CD14-positive monocyte (primary cell): ENCODE results near the gene WWC1. TPM values are rescaled to one million over a fixed set of nuclear protein-coding genes. Genes with fewer than 3 reads are reported as not detected.
A peak's percentile ranks its signal among the peaks of the same experiment; 100 is the strongest.

ENCODE experiments used
- DNase-seq, 3 donors: peaks; one replicate each; pipeline ENCODE4 v3.0.0-alpha.2; 2011 to 2022
- H2AFZ ChIP-seq: 2 replicates; pipeline ENCODE4 v1.6.0; 2012; ENCODE audit warnings: mild to moderate bottlenecking, low read depth, low read length, inconsistent platforms; ENCODE audit not compliant: insufficient read depth, poor library complexity, severe bottlenecking
- H3K27ac ChIP-seq, 2 donors: 1 replicate in 1 of 2; 2 replicates in 1 of 2; pipeline ENCODE4 v1.5.1; 2012 to 2013; ENCODE audit warnings: low read length in 2 of 2, control low read depth in 1 of 2, inconsistent platforms in 1 of 2, low read depth in 1 of 2, mild to moderate bottlenecking in 1 of 2
- H3K27me3 ChIP-seq, 2 donors: one replicate each; pipeline versions ENCODE4 v1.6.0 to v1.6.1; 2011 to 2013; ENCODE audit warnings: low read length in 2 of 2; ENCODE audit not compliant: control insufficient read depth in 2 of 2, insufficient read depth in 2 of 2
- H3K36me3 ChIP-seq, 2 donors: replicated peaks in 1 of 2; 1 replicate in 1 of 2; 2 replicates in 1 of 2; pipeline versions ENCODE4 v1.5.1 to v1.6.1; 2012 to 2013; ENCODE audit warnings: low read length in 2 of 2, control low read depth in 1 of 2, inconsistent platforms in 1 of 2, mild to moderate bottlenecking in 1 of 2; ENCODE audit not compliant: insufficient read depth in 2 of 2, control insufficient read depth in 1 of 2
- H3K4me1 ChIP-seq, 2 donors: 1 replicate in 1 of 2; 2 replicates in 1 of 2; pipeline versions ENCODE4 v1.5.1 to v1.6.1; 2012 to 2013; ENCODE audit warnings: low read length in 2 of 2, control low read depth in 1 of 2, inconsistent platforms in 1 of 2, mild to moderate bottlenecking in 1 of 2, moderate library complexity in 1 of 2; ENCODE audit not compliant: insufficient read depth in 2 of 2, control insufficient read depth in 1 of 2
- H3K4me2 ChIP-seq: replicated peaks from 2 replicates; pipeline ENCODE3; 2012; ENCODE audit warnings: low read length, moderate library complexity, mild to moderate bottlenecking; ENCODE audit not compliant: poor library complexity, severe bottlenecking; ENCODE audit errors: extremely low read depth
- H3K4me3 ChIP-seq, 3 experiments: fragments of 200-600 bp in 1 of 3; sonication (generic) in 1 of 3; replicated peaks in 1 of 3; 1 replicate in 2 of 3; 2 replicates in 1 of 3; pipeline ENCODE4 v1.5.1; 2011 to 2013; ENCODE audit warnings: low read length in 3 of 3, mild to moderate bottlenecking in 3 of 3, control low read depth in 2 of 3, low read depth in 2 of 3, inconsistent platforms in 1 of 3, moderate library complexity in 1 of 3
- H3K79me2 ChIP-seq: 2 replicates; pipeline ENCODE4 v1.6.0; 2012; ENCODE audit warnings: mild to moderate bottlenecking, control low read depth, inconsistent platforms, low read length, moderate library complexity; ENCODE audit not compliant: insufficient read depth
- H3K9ac ChIP-seq: 2 replicates; pipeline ENCODE4 v1.6.0; 2017; ENCODE audit warnings: low read length, mild to moderate bottlenecking; ENCODE audit not compliant: insufficient read depth, poor library complexity, severe bottlenecking
- H3K9me3 ChIP-seq, 2 donors: replicated peaks in 1 of 2; 1 replicate in 1 of 2; 2 replicates in 1 of 2; pipeline versions ENCODE4 v1.5.1 to v1.6.1; 2012 to 2013; ENCODE audit warnings: low read length in 2 of 2, control low read depth in 1 of 2; ENCODE audit not compliant: control insufficient read depth in 1 of 2, insufficient read depth in 1 of 2
- H4K20me1 ChIP-seq: 2 replicates; pipeline ENCODE4 v1.6.0; 2012; ENCODE audit warnings: mild to moderate bottlenecking, low read length, control low read depth, moderate library complexity; ENCODE audit not compliant: insufficient read depth
- H3K27ac Mint-ChIP-seq, 7 donors: one replicate each; pipeline ENCODE4 v1.8.0; 2020; ENCODE audit warnings: mild to moderate bottlenecking in 7 of 7, mixed read lengths in 7 of 7, moderate library complexity in 6 of 7, inconsistent platforms in 2 of 7
- H3K27me3 Mint-ChIP-seq, 3 donors: one replicate each; pipeline ENCODE4 v1.8.0; 2021 to 2022; ENCODE audit warnings: low read depth in 3 of 3, mild to moderate bottlenecking in 3 of 3, mixed read lengths in 3 of 3, moderate library complexity in 3 of 3, inconsistent platforms in 1 of 3
- H3K36me3 Mint-ChIP-seq, 2 donors: one replicate each; pipeline ENCODE4 v1.8.0; 2020; ENCODE audit warnings: mixed read lengths in 2 of 2, inconsistent platforms in 1 of 2, mild to moderate bottlenecking in 1 of 2
- H3K4me1 Mint-ChIP-seq: one replicate; pipeline ENCODE4 v1.8.0; 2020; ENCODE audit warnings: mild to moderate bottlenecking, mixed read lengths
- H3K4me3 Mint-ChIP-seq, 2 donors: one replicate each; pipeline ENCODE4 v1.8.0; 2020; ENCODE audit warnings: mild to moderate bottlenecking in 2 of 2, mixed read lengths in 2 of 2, moderate library complexity in 1 of 2
- H3K9me3 Mint-ChIP-seq, 7 donors: one replicate each; pipeline ENCODE4 v1.8.0; 2020 to 2022; ENCODE audit warnings: mixed read lengths in 7 of 7, mild to moderate bottlenecking in 6 of 7, moderate library complexity in 6 of 7, inconsistent platforms in 2 of 7
- WGBS: methylation state at CpG from one replicate; pipeline ENCODE4 v1.1.5; 2013; ENCODE audit warnings: missing lambda C conversion rate; ENCODE audit not compliant: insufficient coverage; 5-methylcytosine and 5-hydroxymethylcytosine counted together
- intact Hi-C, 2 donors: fragments of 100-400 bp; cut with micrococcal nuclease; formaldehyde crosslinking; loops; one replicate each; pipeline versions ENCODE4 v1.15.0 to v1.15.1; 2023
- polyA plus RNA-seq, 3 donors: library from polyadenylated mRNA; depleted of rRNA in 1 of 3; unstranded in 2 of 3; stranded (reverse) in 1 of 3; fragments of 300-500 nt in 2 of 3; fragments of >200 nt in 1 of 3; fragmentation: Illumina TruSeq in 2 of 3; gene quantifications; 1 replicate in 2 of 3; 2 replicates in 1 of 3; pipeline ENCODE4 v1.2.3, GENCODE V29; 2012 to 2021
- TF ChIP-seq, protein P1 (sequence below): fragments of 200-600 bp; IDR thresholded peaks from one replicate; pipeline ENCODE4 v1.8.0; 2022; ENCODE audit warnings: antibody characterized with exemption, mild to moderate bottlenecking

Gene WWC1
- polyA plus RNA-seq, 3 donors, result not detected

DNA sequence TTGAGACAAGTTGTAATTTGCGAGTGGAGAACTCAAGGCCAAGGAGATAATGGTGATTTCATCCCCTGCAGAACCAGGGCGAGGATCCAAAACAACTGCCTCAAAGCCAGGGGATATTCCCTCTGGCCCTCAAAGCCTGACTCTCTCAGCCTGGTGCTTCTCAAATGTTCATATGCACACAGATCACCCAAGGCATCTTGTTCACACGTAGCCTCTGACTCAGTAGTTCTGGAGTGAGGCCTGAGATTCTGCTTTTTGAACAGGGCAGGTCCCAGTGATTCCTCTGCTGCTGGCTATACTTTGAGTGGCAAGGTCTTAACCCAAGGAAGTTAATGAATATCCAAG, 30.2 kb upstream of the WWC1 start:
- no peak for DNase-seq
- WGBS, result 97% methylated on average over 3 of the region's 3 CpGs
- Histone ChIP-seq H2AFZ (no peak overlapping the region), H3K79me2 (no peaks in the 10 kb centered on the region), H3K27ac (no peak overlapping the region), H3K9ac (no peak overlapping the region), H3K27me3 (no peaks in the 10 kb centered on the region), H3K4me1 (no peaks in the 10 kb centered on the region), H4K20me1 (no peaks in the 10 kb centered on the region), H3K4me3 (no peak overlapping the region), H3K4me2 (no peak overlapping the region), H3K36me3 (no peaks in the 10 kb centered on the region), H3K9me3 (no peaks in the 10 kb centered on the region)
- Mint-ChIP-seq H3K4me1 (no peaks in the 10 kb centered on the region), H3K36me3 (no peaks in the 10 kb centered on the region), H3K9me3 (no peaks in the 10 kb centered on the region), H3K4me3 (no peak overlapping the region), H3K27ac (no peak overlapping the region), H3K27me3 (peaks cover 0 to 3% (median 0%) of the 10 kb centered on the region in 3 donors)
- intact Hi-C loops, result no loop called here
- TF ChIP-seq, protein P1, sequence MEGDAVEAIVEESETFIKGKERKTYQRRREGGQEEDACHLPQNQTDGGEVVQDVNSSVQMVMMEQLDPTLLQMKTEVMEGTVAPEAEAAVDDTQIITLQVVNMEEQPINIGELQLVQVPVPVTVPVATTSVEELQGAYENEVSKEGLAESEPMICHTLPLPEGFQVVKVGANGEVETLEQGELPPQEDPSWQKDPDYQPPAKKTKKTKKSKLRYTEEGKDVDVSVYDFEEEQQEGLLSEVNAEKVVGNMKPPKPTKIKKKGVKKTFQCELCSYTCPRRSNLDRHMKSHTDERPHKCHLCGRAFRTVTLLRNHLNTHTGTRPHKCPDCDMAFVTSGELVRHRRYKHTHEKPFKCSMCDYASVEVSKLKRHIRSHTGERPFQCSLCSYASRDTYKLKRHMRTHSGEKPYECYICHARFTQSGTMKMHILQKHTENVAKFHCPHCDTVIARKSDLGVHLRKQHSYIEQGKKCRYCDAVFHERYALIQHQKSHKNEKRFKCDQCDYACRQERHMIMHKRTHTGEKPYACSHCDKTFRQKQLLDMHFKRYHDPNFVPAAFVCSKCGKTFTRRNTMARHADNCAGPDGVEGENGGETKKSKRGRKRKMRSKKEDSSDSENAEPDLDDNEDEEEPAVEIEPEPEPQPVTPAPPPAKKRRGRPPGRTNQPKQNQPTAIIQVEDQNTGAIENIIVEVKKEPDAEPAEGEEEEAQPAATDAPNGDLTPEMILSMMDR, result no peak

GRCh38 chr5:168262042-168262743, 29.3 kb upstream of the WWC1 start:
- no peaks in the 10 kb centered on the region for H3K9me3 Mint-ChIP-seq
- intact Hi-C loops, result no loop called here
- no peaks in the 10 kb centered on the region for H3K4me1 Mint-ChIP-seq
- no peaks in the 10 kb centered on the region for H3K79me2 ChIP-seq
- H3K9ac ChIP-seq, result no peak overlapping the region
- TF ChIP-seq, protein P1, result no peak
- H3K9me3 ChIP-seq, result no peaks in the 10 kb centered on the region
- peak overlapping the region in 1 of 7 donors; percentile 39 for H3K27ac Mint-ChIP-seq
- no peak for DNase-seq
- H4K20me1 ChIP-seq, result no peaks in the 10 kb centered on the region
- 92% methylated on average over 39 of the region's 39 CpGs for WGBS
- no peaks in the 10 kb centered on the region for H3K27me3 ChIP-seq
- no peak overlapping the region for H2AFZ ChIP-seq
- no peak overlapping the region for H3K4me2 ChIP-seq
- H3K27ac ChIP-seq, result no peak overlapping the region
- no peaks in the 10 kb centered on the region for H3K36me3 Mint-ChIP-seq
- H3K27me3 Mint-ChIP-seq, result peaks cover 0 to 3% (median 2%) of the 10 kb centered on the region in 3 donors
- H3K4me3 ChIP-seq, result no peak overlapping the region
- no peak overlapping the region for H3K4me3 Mint-ChIP-seq
- H3K36me3 ChIP-seq, result no peaks in the 10 kb centered on the region
- H3K4me1 ChIP-seq, result no peaks in the 10 kb centered on the region
